CD4-positive, alpha-beta T cell (primary cell): Measurements from ENCODE around the gene TMC4. TPM values are rescaled to one million over a fixed set of nuclear protein-coding genes. Genes with fewer than 3 reads are reported as not detected.

Experiments used
- ATAC-seq: fragments of 200-7000 bp; cut with Tn5 transposase; one replicate; pipeline ENCODE4 v1.10.0; 2022; ENCODE audit warnings: mild to moderate bottlenecking; ENCODE audit not compliant: poor library complexity
- CTCF ChIA-PET: fragments of 350-600 bp; sonication (Branson Sonifier 250); formaldehyde crosslinking; loops from one replicate; lab custom pipeline; 2021; ENCODE audit warnings: antibody characterized with exemption, inconsistent platforms; lab: Charles Lee
- POLR2A ChIA-PET: fragments of 350-600 bp; sonication (Branson Sonifier 250); formaldehyde crosslinking; loops from one replicate; lab custom pipeline; 2021; ENCODE audit warnings: antibody characterized with exemption, inconsistent platforms; lab: Charles Lee
- DNase-seq, 14 experiments: peaks; one replicate each; pipeline ENCODE4 v3.0.0-alpha.2; 2013 to 2020; ENCODE audit warnings: mixed read lengths in 2 of 14
- H3K27ac ChIP-seq, 2 donors: one replicate each; pipeline versions ENCODE4 v1.5.1 to v1.7.0; 2013; ENCODE audit warnings: low read length in 2 of 2, low read depth in 1 of 2, mild to moderate bottlenecking in 1 of 2
- H3K27me3 ChIP-seq, 2 experiments: 1 replicate in 1 of 2; 2 replicates in 1 of 2; pipeline versions ENCODE4 v1.6.1 to v1.7.0; 2013; ENCODE audit warnings: low read length in 2 of 2, control low read depth in 1 of 2, mild to moderate bottlenecking in 1 of 2, moderate library complexity in 1 of 2; ENCODE audit not compliant: insufficient read depth in 2 of 2, control insufficient read depth in 1 of 2
- H3K36me3 ChIP-seq: one replicate; pipeline ENCODE4 v1.6.1; 2013; ENCODE audit warnings: low read length, control low read depth; ENCODE audit not compliant: insufficient read depth
- H3K4me1 ChIP-seq: one replicate; pipeline ENCODE4 v1.6.1; 2013; ENCODE audit warnings: low read length, control low read depth; ENCODE audit not compliant: insufficient read depth
- H3K4me3 ChIP-seq: one replicate; pipeline ENCODE4 v1.5.1; 2013; ENCODE audit warnings: mild to moderate bottlenecking, low read length, moderate library complexity
- H3K9me3 ChIP-seq, 2 experiments: 1 replicate in 1 of 2; 2 replicates in 1 of 2; pipeline versions ENCODE4 v1.6.1 to v1.7.0; 2013; ENCODE audit warnings: low read length in 2 of 2, mild to moderate bottlenecking in 2 of 2, control low read depth in 1 of 2, moderate library complexity in 1 of 2; ENCODE audit not compliant: control insufficient read depth in 1 of 2, insufficient read depth in 1 of 2
- H3K27ac Mint-ChIP-seq: one replicate; pipeline ENCODE4 v1.8.0; 2020; ENCODE audit warnings: mixed read lengths
- H3K27me3 Mint-ChIP-seq: one replicate; pipeline ENCODE4 v1.8.0; 2021; ENCODE audit warnings: mixed read lengths
- H3K36me3 Mint-ChIP-seq: one replicate; pipeline ENCODE4 v1.8.0; 2021; ENCODE audit warnings: low read depth, mixed read lengths
- H3K4me1 Mint-ChIP-seq: one replicate; pipeline ENCODE4 v1.8.0; 2021; ENCODE audit warnings: low read depth, mixed read lengths
- H3K4me3 Mint-ChIP-seq: one replicate; pipeline ENCODE4 v1.8.0; 2020; ENCODE audit warnings: mild to moderate bottlenecking, mixed read lengths
- H3K9me3 Mint-ChIP-seq: one replicate; pipeline ENCODE4 v1.8.0; 2020; ENCODE audit warnings: mixed read lengths
- CTCF ChIP-seq: fragments of 200-600 bp; IDR thresholded peaks from one replicate; pipeline ENCODE4 v1.8.0; 2022; ENCODE audit warnings: antibody characterized with exemption, mild to moderate bottlenecking
- intact Hi-C, 2 experiments: fragments of 100-400 bp; cut with DNase I in 1 of 2; cut with micrococcal nuclease in 1 of 2; formaldehyde crosslinking; loops; one replicate each; pipeline versions ENCODE4 v1.15.1 to v1.9.0; 2023 to 2025; cut with DNase I, micrococcal nuclease
- total RNA-seq, 174 experiments: library from RNA in 2 of 174; stranded (reverse) in 2 of 174; gene quantifications; one replicate each; pipeline ENCODE4 v1.2.3 and lab custom pipeline; 2021 to 2026

The TMC4 gene
- total RNA-seq, 2 experiments from 2014 or later, result 0.84 to 1.5 TPM

GRCh38 chr19:54145541-54146158, 27.3 kb downstream of the TMC4 start:
- intact Hi-C loops, result no loop called here
- Mint-ChIP-seq H3K9me3 (no peaks in the 10 kb centered on the region), H3K4me3 (no peak overlapping the region), H3K27ac (no peak overlapping the region), H3K4me1 (peaks cover 8% of the 10 kb centered on the region), H3K27me3 (no peaks in the 10 kb centered on the region), H3K36me3 (peaks cover 87% of the 10 kb centered on the region)
- no peak for DNase-seq
- Histone ChIP-seq H3K27me3 (no peaks in the 10 kb centered on the region), H3K36me3 (peaks cover 94% of the 10 kb centered on the region), H3K4me1 (peaks cover 6% of the 10 kb centered on the region), H3K4me3 (no peak overlapping the region), H3K9me3 (no peaks in the 10 kb centered on the region), H3K27ac (no peak overlapping the region)
- no peak for TF ChIP-seq CTCF
- ChIA-PET CTCF (no interaction called here), POLR2A (interaction anchor here (0.9 kb wide), 1 partner anchor 30 kb away, joined by 3 read pairs; the partner anchor contains the start of genes PRPF31 and TFPT)
- no peak for ATAC-seq

- peaks cover 32% of the 10 kb centered on the region for H3K4me1 ChIP-seq
- no peak for ATAC-seq
- no peaks in the 10 kb centered on the region for H3K27me3 ChIP-seq
- Mint-ChIP-seq H3K4me3 (peak overlapping the region; percentile 62), H3K27ac (no peak overlapping the region), H3K4me1 (peaks cover 34% of the 10 kb centered on the region), H3K27me3 (no peaks in the 10 kb centered on the region), H3K9me3 (no peaks in the 10 kb centered on the region), H3K36me3 (peaks cover 69% of the 10 kb centered on the region)
- no peak for TF ChIP-seq CTCF
- intact Hi-C loops, result no loop called here
- H3K36me3 ChIP-seq, result peaks cover 78% of the 10 kb centered on the region
- DNase-seq, result no peak
- H3K9me3 ChIP-seq, result no peaks in the 10 kb centered on the region
- H3K4me3 ChIP-seq, result no peak overlapping the region
- H3K27ac ChIP-seq, result no peak overlapping the region
- POLR2A ChIA-PET, result interaction anchor here (2.0 kb wide), 1 partner anchor 17 kb away, joined by 6 read pairs; the partner anchor contains the start of gene LENG1
- CTCF ChIA-PET, result no interaction called here
These were observed 30.7 kb downstream of the TMC4 start for GRCh38 chr19:54142166-54142780.

- ATAC-seq (no peak), DNase-seq (no peak)
- H3K4me1 Mint-ChIP-seq, result peaks cover 42% of the 10 kb centered on the region
- H3K4me3 Mint-ChIP-seq, result no peak overlapping the region
- no peak overlapping the region for H3K27ac ChIP-seq
- no peaks in the 10 kb centered on the region for H3K9me3 ChIP-seq
- no peak overlapping the region for H3K27ac Mint-ChIP-seq
- peaks cover 68% of the 10 kb centered on the region for H3K36me3 ChIP-seq
- TF ChIP-seq CTCF, result no peak
- no peaks in the 10 kb centered on the region for H3K9me3 Mint-ChIP-seq
- ChIA-PET POLR2A (interaction anchor here (1.0 to 2.0 kb wide), 2 partner anchors 18 to 48 kb away, joined by 4 to 6 read pairs; partner anchors contain the start of genes LENG1 and MBOAT7), CTCF (no interaction called here)
- H3K4me1 ChIP-seq, result peaks cover 37% of the 10 kb centered on the region
- intact Hi-C loops, result no loop called here
- no peak overlapping the region for H3K4me3 ChIP-seq
- no peaks in the 10 kb centered on the region for H3K27me3 ChIP-seq
- peaks cover 61% of the 10 kb centered on the region for H3K36me3 Mint-ChIP-seq
- no peaks in the 10 kb centered on the region for H3K27me3 Mint-ChIP-seq
These were observed 31.6 kb downstream of the TMC4 start for GRCh38 chr19:54141356-54141755.
